Fibroblast of lung (primary cell): Measurements from ENCODE around the gene CEACAM18. TPM values are rescaled to one million over a fixed set of nuclear protein-coding genes. Genes with fewer than 3 reads are reported as not detected.

ENCODE experiments used
- DNase-seq, 2 donors: peaks; one replicate each; pipeline versions ENCODE4 v3.0.0 to v3.0.0-alpha.2; 2010; ENCODE audit warnings: low read depth in 2 of 2
- H2AFZ ChIP-seq: 2 replicates; pipeline ENCODE4 v1.5.1; 2012; ENCODE audit warnings: low read length, control low read depth, inconsistent platforms
- H3K27ac ChIP-seq: 2 replicates; pipeline ENCODE4 v1.5.1; 2011; ENCODE audit warnings: low read length, control low read depth; ENCODE audit not compliant: insufficient read depth
- H3K27me3 ChIP-seq: 2 replicates; pipeline ENCODE4 v1.5.1; 2011; ENCODE audit warnings: mild to moderate bottlenecking, low read length; ENCODE audit not compliant: control insufficient read depth, insufficient read depth
- H3K36me3 ChIP-seq: 2 replicates; pipeline ENCODE4 v1.5.1; 2011; ENCODE audit warnings: low read length; ENCODE audit not compliant: control insufficient read depth, insufficient read depth
- H3K4me1 ChIP-seq: 2 replicates; pipeline ENCODE4 v1.5.1; 2011; ENCODE audit warnings: low read length; ENCODE audit not compliant: control insufficient read depth, insufficient read depth; ENCODE audit errors: extremely low read depth
- H3K4me2 ChIP-seq: 2 replicates; pipeline ENCODE4 v1.5.1; 2011; ENCODE audit warnings: low read length, control low read depth; ENCODE audit not compliant: insufficient read depth; ENCODE audit errors: extremely low read depth
- H3K4me3 ChIP-seq, 4 experiments: fragments of 200-600 bp in 1 of 4; sonication (generic) in 1 of 4; replicated peaks in 1 of 4; 2 replicates each; pipeline ENCODE4 v1.5.1; 2011 to 2016; ENCODE audit warnings: low read length in 4 of 4, low read depth in 3 of 4, mild to moderate bottlenecking in 3 of 4, control low read depth in 2 of 4, inconsistent platforms in 1 of 4, mixed read lengths in 1 of 4; ENCODE audit not compliant: insufficient read depth in 1 of 4; ENCODE audit errors: control extremely low read depth in 1 of 4
- H3K79me2 ChIP-seq: 2 replicates; pipeline ENCODE4 v1.5.1; 2012; ENCODE audit warnings: mild to moderate bottlenecking, low read length, inconsistent platforms; ENCODE audit not compliant: control insufficient read depth, insufficient read depth
- H3K9ac ChIP-seq: 2 replicates; pipeline ENCODE4 v1.5.1; 2011; ENCODE audit warnings: mild to moderate bottlenecking, low read length, control low read depth; ENCODE audit not compliant: insufficient read depth
- H3K9me3 ChIP-seq: 2 replicates; pipeline ENCODE4 v1.5.1; 2012; ENCODE audit warnings: low read depth, low read length; ENCODE audit not compliant: control insufficient read depth, insufficient read depth
- H4K20me1 ChIP-seq: 2 replicates; pipeline ENCODE4 v1.5.1; 2011; ENCODE audit warnings: low read length; ENCODE audit not compliant: control insufficient read depth, insufficient read depth; ENCODE audit errors: extremely low read depth
- EZH2 ChIP-seq: IDR thresholded peaks from 2 replicates; pipeline ENCODE4 v1.5.1; 2012; ENCODE audit warnings: low read length, control low read depth, mild to moderate bottlenecking; ENCODE audit errors: missing control alignments
- polyA plus RNA-seq, 2 donors: library from polyadenylated mRNA; depleted of rRNA in 1 of 2; stranded (reverse) in 1 of 2; unstranded in 1 of 2; fragments of >200 nt; gene quantifications; 2 replicates each; pipeline ENCODE4 v1.2.1, GENCODE V29; 2011 to 2012; ENCODE audit warnings: missing spikeins in 1 of 2
- total RNA-seq: library from RNA; depleted of rRNA; stranded (reverse); fragments of >200 nt; gene quantifications from 2 replicates; pipeline ENCODE4 v1.2.1, GENCODE V29; 2014
- TF ChIP-seq, protein P1 (sequence below), 2 donors: IDR thresholded peaks in 1 of 2; conservative IDR thresholded peaks in 1 of 2; 1 replicate in 1 of 2; 2 replicates in 1 of 2; pipeline ENCODE4 v1.5.1; 2011 to 2012; ENCODE audit warnings: low read length in 2 of 2, control low read depth in 1 of 2, inconsistent platforms in 1 of 2, low read depth in 1 of 2, mild to moderate bottlenecking in 1 of 2

Gene CEACAM18
- total and polyA plus RNA-seq, 2 donors (not counting 1 experiment from before 2014, with no cell fraction given): not detected

- H3K27ac ChIP-seq: no peak overlapping the region
- no peaks in the 10 kb centered on the region for H3K36me3 ChIP-seq
- no peak overlapping the region for H2AFZ ChIP-seq
- no peak for TF ChIP-seq EZH2
- TF ChIP-seq, protein P1, sequence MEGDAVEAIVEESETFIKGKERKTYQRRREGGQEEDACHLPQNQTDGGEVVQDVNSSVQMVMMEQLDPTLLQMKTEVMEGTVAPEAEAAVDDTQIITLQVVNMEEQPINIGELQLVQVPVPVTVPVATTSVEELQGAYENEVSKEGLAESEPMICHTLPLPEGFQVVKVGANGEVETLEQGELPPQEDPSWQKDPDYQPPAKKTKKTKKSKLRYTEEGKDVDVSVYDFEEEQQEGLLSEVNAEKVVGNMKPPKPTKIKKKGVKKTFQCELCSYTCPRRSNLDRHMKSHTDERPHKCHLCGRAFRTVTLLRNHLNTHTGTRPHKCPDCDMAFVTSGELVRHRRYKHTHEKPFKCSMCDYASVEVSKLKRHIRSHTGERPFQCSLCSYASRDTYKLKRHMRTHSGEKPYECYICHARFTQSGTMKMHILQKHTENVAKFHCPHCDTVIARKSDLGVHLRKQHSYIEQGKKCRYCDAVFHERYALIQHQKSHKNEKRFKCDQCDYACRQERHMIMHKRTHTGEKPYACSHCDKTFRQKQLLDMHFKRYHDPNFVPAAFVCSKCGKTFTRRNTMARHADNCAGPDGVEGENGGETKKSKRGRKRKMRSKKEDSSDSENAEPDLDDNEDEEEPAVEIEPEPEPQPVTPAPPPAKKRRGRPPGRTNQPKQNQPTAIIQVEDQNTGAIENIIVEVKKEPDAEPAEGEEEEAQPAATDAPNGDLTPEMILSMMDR (conservative IDR thresholded peaks at IDR 0.05 in 1 of 2, IDR thresholded peaks at IDR 0.05 in 1 of 2; ENCODE audit: low read depth in 1 of 2, low read length in 2 of 2): no peak
- H3K4me2 ChIP-seq: no peak overlapping the region
- no peaks in the 10 kb centered on the region for H3K79me2 ChIP-seq
- no peak for DNase-seq
- H4K20me1 ChIP-seq: no peaks in the 10 kb centered on the region
- no peaks in the 10 kb centered on the region for H3K27me3 ChIP-seq
- no peaks in the 10 kb centered on the region for H3K4me1 ChIP-seq
- H3K4me3 ChIP-seq: no peak overlapping the region
- no peak overlapping the region for H3K9ac ChIP-seq
- H3K9me3 ChIP-seq: no peaks in the 10 kb centered on the region
These were observed 35.6 kb downstream of the CEACAM18 start for GRCh38 chr19:51513968-51514367.

- Histone ChIP-seq H3K27me3 (no peaks in the 10 kb centered on the region), H2AFZ (no peak overlapping the region), H3K9me3 (no peaks in the 10 kb centered on the region), H3K4me1 (no peaks in the 10 kb centered on the region), H3K36me3 (no peaks in the 10 kb centered on the region), H4K20me1 (no peaks in the 10 kb centered on the region), H3K27ac (no peak overlapping the region), H3K9ac (no peak overlapping the region), H3K79me2 (no peaks in the 10 kb centered on the region), H3K4me3 (no peak overlapping the region), H3K4me2 (no peak overlapping the region)
- peak; percentile 25 to 60 for DNase-seq
- TF ChIP-seq, protein P1 (conservative IDR thresholded peaks at IDR 0.05 in 1 of 2, IDR thresholded peaks at IDR 0.05 in 1 of 2; ENCODE audit: low read depth in 1 of 2, low read length in 2 of 2): peak; percentile 68 to 77
- no peak for TF ChIP-seq EZH2
These were observed 36.6 kb downstream of the CEACAM18 start for GRCh38 chr19:51514866-51515481.

- Histone ChIP-seq H3K36me3 (no peaks in the 10 kb centered on the region), H2AFZ (no peak overlapping the region), H3K79me2 (no peaks in the 10 kb centered on the region), H4K20me1 (no peaks in the 10 kb centered on the region), H3K27ac (no peak overlapping the region), H3K4me3 (no peak overlapping the region), H3K4me1 (no peaks in the 10 kb centered on the region), H3K27me3 (no peaks in the 10 kb centered on the region), H3K9me3 (no peaks in the 10 kb centered on the region), H3K9ac (no peak overlapping the region), H3K4me2 (no peak overlapping the region)
- DNase-seq: no peak
- no peak for TF ChIP-seq EZH2
- TF ChIP-seq, protein P1 (conservative IDR thresholded peaks at IDR 0.05 in 1 of 2, IDR thresholded peaks at IDR 0.05 in 1 of 2; ENCODE audit: low read depth in 1 of 2, low read length in 2 of 2): no peak
These were observed 42.4 kb downstream of the CEACAM18 start for GRCh38 chr19:51520728-51521127.
